Right renal pelvis (tissue), 4 donors: ENCODE data around the gene RASGRF2. TPM values are rescaled to one million over a fixed set of nuclear protein-coding genes. Genes with fewer than 3 reads are reported as not detected.

ENCODE experiments used
- DNase-seq, 4 donors: peaks; one replicate each; pipeline ENCODE4 v3.0.0-alpha.2; 2013; ENCODE audit warnings: low read depth in 4 of 4, low spot score in 3 of 4, missing footprints in 1 of 4
- polyA plus RNA-seq, 4 donors: library from polyadenylated mRNA; unstranded; fragments of 120-200 nt; gene quantifications; one replicate each; pipeline ENCODE4 v1.2.1, GENCODE V29; 2013; ENCODE audit not compliant: insufficient read length in 4 of 4

The RASGRF2 gene
- polyA plus RNA-seq, 4 donors, result 1.5 to 2.5 (median 2.2) TPM

DNA sequence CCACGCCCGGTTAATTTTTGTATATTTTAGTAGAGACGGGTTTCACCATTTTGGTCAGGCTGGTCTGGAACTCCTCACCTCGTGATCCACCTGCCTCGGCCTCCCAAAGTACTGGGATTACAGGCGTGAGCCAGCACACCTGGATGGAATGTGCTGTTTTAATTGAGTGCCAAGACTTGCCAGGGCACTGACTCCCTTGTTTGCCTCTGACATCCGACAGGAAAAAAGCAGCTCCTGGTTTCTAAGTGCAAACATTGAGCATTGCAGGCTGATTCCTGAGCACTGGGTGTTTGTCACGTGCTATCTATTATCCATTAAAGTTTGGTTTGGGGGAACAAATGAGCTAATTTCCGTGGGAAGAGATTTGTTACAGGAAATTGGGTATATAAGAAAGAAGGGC is 202.3 kb downstream of the RASGRF2 start:
- no peak for DNase-seq

DNA sequence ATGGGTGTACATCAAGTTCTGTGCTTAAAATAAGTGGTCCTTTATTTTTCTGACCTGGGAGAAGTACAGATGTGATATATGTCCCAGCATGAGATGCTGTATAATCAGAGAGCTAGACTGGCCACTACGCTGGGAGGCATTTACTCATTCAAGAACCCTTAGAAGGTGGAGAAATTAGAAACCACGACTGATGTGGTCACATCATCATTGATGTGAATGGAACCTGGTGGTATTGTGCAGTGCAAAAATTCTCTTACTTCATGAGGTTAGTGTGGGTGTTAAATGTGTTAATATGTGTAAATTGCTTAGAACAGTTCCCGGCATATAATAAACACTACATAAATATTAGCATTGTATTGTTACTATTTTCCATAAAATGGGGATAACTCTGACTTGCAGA is 203.5 kb downstream of the RASGRF2 start:
- no peak for DNase-seq

DNA sequence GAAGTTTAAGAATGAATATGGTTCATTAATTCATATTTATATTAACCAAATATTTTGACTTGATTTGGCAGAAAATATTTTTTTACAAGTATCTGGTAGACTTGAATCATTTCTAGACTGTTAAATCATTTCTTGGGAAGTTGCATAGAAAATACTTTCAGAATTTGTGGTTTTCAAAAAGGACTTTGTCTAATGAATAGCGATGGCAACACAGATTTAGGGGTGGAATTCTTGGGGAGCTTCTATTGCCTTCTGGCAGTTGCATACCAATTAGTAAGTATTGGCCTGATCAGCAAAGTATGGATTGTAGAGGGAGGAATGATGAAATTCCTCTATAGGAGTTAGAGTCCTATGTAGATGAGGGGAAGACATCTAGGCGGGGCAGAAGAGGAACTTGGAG is 204.3 kb downstream of the RASGRF2 start:
- DNase-seq, result no peak

DNA sequence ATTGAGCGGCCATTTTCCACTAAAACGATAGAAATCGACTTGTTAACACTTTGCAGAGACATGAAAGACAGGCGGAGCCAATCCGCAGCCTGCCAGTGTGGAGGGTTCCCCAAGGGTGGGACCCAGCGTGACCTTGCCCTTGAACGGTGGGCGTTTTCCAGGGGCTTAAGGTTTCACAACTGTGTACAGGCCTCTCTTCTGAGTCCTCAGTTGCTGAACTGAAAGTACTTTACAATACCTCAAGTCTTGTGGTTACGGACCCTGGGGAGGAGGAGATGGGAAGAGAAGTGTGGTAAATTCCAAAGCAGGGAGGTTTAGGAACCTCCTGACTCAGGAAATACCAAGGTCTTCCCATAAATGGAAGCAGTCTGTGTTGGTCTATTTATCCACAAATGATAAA is 204.8 kb downstream of the RASGRF2 start:
- no peak for DNase-seq

DNA sequence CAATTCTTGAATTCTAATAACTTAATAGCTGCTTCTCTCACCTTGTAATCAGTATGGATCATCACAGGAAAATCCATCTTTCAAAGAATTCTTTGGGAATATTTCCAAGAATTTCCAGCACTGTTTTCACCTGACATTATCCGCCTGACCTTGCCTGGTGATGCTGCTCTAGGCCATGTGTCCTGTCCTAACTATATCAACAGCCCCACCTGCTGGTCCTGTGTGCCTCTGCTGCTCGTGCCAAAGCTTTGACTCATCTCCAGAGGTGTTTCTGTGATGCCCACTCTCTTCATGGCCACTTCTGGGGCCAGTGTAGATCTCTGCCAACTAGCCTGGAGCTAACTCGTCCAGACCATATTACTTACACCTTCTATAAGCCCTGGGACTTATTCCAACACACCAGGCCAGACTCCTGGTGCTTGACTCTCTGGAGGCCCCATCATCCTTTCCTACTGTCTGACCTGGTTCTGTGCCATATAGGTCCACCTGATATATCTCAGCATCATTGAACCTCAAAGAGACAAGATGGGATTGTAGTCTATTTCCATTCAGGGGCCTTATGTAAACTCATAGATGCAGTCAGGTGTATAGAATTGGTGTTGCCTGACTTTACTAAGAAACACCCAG is 205.4 kb downstream of the RASGRF2 start:
- DNase-seq, result peak in 3 of 4 donors; percentile 30 to 53 (median 36)

DNA sequence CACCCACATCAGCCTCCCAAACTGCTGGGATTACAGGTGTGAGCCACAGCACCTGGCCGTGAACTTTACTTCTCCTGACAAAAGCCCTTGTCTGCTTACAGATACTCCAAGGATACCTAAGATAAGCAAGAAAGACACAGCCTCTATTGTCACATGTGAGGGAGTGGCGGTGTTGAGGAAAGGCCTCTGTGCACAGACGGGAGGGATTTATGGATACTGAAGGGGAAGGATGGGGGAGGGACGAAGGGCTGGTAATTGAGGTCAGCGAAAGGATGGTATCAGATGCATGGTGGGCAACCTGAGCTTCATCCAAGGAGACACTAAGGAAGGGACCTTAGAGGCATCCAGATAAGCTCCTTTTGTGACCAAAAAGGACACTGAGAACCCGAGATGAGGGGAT is 206.3 kb downstream of the RASGRF2 start:
- DNase-seq, result no peak

DNA sequence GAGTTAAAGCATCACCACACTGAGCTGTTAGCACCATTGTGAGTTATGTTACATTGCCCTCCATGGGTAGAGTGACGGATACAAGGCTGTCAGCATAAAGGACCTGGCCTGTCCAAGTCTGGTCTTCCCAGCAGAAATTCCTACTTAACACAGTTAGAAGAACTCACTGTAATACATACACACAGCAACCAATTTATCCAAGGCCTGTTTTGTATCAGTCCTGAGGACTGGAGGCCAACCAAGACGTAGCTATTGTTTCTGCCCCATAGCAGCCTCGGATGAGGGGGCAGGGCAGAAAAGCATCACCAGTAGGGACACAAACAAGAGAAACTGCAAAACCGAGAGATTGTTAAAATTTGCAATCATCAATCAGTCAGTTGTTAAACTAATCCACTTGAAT is 206.9 kb downstream of the RASGRF2 start:
- DNase-seq, result no peak

DNA sequence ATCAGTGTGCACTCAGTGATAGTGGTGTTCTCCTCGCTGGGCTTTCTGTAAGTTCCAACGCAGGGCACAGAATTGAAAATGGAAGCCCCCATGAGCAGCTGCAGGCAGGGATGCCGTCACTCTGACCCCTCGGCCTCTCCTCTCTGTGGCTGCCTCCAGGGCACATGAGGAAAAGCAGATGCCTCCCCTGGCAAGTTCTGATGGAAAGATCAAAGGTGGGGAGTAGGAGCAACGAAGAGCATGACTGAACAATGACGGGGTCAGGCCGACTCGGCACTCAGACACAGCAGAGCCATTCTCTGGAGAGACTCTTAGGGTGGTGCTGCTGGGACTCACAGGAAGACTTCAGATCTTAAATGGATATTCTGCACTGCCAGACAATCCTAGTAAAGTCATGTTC is 207.4 kb downstream of the RASGRF2 start:
- DNase-seq, result no peak

DNA sequence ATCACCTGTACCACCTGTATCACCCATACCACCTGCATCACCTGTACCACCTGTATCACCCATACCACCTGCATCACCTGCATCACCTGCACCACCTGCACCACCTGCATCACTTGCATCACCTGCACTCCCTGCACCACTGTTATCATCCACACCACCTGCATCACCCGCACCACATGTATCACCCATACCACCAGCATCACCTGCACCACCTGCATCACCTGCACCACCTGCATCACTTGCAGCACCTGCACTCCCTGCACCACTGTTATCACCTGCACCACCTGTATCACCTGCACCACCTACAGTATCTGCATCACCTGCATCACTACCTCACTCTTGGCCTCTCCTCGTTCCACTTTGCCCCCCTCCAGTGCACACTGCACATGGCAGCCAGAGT is 209.8 kb downstream of the RASGRF2 start:
- no peak for DNase-seq

DNA sequence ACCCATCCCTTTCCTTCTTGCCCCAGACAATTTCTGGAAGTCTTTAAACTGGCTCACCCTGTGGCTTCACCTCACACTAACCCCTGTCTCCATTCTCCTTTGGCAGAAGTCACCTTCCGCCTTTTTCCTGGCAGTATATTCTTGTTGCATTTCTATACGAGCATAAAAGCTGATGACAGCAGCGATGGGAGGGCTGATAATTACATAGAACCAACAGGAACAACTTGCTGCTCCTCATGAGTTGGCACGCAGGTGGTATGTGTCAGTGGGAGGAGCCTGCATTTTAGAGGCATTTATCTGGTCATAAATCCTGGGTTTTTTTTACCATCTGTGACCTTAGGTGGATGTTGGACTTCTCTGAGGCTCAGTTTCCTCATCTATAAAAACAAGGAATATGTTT is 211.6 kb downstream of the RASGRF2 start:
- no peak for DNase-seq

DNA sequence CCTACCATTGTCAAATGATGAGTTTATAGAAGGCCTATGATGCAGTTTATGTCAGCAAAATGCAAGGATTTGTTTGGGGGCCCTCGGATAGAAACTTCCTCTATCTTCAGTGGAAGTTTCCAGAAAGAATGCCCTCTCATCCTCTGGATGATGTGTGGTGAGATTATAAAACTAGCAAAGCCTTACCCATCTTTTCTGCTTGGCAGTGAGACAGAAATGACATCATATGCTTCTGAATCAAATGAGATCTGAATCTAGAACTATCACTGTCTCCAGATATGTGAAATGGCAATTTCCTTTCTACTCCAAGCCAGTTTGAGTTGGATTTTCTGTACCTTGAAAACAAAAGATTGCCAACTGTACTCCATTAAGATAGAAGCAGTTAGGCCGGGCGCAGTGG is 212.5 kb downstream of the RASGRF2 start:
- no peak for DNase-seq

DNA sequence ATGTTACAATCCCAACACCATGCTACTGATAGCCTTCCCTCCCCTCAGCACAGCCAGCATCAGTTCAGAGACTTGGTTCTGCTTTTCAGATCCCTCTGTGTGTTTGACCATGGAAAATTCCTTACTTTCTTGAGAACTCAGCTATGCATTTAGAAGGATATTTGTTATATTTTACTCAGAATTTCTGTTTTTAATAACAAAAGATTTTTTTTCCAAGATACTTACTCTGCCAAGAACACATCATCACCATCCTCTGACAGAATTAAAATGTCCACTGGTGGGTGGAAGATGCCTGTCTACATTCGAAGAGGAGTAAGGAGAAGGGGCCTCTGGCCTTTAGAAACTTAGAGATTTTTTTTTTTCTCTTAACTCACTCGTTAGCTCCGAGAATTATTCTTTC is 216.9 kb downstream of the RASGRF2 start:
- DNase-seq, result no peak

DNA sequence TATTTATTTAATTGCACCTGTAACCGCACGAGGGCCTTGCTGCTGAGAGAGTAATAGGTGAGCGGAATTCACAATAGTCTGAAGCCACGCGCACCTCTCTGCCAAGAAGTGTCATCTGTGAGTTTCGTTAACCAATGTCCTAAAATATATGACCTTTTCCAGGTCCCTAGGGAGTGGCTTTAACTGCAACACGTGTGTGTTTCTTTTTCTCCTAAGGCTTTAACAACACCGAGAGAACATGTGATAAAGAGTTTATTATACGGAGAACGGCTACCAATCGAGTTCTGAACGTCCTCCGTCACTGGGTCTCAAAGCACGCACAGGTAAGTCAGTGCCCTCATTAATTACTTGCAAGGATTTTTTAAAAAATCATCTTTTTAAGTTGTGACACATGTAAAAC is 219.8 kb downstream of the RASGRF2 start:
- DNase-seq, result no peak

DNA sequence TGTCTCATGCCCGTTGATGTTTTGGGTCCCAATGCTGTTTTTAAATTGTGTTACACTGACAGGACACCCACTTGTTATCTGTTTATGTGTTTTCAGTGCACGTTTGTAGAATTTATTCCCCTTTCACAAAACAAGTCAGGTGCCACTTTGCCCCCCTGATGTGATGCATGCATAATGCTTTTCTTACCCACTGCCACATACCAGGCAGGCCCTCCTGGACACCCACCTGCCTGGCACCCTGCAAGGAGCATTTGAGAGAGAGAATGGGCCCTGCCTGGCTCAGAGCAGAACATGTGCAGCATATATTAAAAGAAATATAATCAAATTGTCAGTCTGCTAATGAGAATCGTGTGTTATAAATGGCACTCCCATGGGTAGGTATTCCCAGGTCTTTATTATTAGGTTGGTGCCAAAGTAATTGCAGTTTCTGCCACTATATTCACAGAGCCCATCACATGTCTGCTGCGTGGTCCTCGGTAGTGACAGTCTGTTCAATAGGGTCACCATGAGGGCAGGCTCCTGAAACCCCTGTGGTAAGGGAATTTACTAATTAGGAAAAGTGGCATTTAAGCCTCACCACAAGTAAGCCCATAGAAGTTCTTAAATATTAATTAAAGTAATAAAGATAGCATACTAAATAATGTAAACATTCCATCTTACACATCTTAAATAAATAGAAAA is 220.8 kb downstream of the RASGRF2 start:
- no peak for DNase-seq

DNA sequence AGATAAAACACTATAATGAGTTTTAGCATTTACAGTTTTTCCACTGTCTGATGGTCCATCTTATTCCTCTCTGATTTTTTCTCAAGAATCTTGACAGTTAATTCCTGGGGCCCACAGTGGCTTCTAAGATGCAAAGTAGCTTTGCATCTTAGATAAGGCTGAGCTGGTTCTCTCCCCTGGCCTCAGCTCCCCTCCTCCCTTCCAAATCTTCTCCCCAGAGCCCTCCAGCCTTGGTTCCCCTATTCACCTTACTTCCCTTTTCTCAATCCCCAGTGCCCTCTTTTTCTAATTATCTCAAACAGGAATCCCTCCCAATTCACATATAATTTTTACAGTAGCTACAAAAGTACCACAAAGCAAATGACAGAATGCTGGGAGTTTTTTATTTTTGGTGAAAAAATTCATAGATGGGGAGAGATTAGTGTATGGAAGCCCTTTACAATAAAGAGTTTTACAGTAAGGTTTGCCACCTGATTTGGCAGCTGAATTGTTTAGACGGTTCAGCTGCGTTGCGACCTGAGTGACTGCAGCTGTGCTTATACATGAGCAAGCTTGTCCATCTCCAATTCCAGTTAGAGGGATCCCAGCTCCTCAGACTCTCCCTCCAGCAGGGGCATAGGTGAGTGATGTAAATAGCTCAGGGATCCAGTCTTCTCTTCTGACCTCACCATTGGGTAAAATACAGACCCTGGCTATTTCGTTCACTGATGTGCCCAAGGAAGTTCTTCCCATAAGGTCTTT is 221.6 kb downstream of the RASGRF2 start:
- DNase-seq, result no peak

DNA sequence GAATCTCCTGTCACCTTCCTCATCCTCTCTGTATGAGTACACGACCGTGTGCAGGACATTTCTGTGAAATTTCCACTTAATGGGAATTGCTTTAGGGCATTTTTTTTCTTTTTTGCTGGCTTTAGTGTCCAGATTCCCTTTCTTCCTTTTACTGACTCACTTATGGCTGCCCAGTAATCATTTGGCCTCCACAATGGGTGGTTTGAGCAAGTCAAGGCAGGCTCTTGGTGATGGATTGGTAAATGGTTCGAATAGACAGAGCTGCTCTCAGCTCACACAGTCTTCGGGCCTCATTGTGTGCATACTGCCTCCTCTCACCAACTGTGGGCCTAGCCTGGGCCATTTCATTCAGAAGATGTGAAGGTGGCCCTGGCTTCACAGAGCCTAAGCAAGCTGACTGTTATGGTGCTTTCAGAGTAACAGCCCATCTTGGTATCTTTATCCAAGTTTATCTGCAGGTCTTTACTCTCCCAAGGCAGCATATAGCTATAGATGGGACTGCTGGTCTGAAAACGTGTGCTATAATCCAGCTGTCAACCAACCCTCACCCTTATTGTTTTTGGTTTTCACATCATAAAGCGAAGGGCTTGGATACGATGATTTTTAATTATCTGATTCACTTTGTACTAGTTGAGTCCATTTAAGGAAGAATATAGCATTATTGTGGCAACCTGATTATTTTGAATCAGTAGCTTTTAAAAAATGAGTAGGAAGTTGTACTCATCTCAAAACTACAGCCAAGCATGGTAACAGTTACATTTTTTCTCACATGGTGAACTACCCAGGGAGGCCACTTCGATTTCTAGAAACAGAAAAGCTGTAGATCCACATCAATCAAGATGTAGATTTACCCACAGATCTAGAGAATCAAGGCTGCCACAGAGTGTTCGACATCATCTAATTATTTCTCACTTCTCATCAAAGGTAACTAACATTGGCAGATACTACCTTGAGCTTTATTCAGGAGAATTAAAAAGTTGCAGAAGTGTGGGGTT is 222.5 kb downstream of the RASGRF2 start:
- DNase-seq, result no peak

DNA sequence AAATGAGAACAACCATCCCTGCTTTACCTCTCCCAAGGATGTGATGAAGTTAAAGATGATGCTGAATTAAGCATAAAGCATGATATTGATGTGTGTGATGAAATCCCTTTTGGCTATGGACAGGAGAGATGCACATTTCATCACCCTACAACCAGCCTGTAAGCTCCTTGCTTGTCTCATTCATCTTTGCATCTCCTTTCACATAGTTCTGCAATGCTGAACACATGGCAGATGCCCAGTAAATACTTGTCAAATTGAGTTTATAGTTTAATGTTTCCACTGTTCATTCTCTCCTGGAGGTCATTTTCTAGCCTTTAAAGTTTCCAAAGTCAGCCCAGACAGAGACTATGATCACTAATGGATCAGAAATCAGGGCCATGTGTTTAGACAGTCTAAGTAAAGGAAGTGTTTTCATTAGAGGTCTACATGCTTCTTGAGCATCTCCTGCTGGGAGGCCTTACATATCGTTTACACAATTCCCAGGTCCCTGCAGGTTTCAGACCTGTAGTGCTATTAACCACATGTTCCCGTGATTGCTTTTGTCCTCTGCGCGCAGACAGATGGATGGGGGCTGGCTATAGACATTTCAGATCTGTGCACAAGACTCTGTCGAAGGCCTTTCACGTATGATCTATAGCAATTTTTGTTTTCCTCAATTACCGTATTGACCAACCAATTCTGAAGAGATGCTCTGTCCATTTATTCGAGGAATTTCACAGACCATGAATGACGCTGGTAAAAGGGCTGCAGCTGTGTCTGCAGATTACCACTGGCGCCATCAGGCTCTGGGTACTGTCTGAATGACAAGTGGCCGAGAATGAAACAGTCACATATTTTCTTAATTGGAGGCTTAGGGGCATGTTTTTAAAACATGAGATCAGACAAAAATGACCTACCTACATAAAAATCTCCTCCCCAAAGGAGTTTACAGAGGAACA is 223.9 kb downstream of the RASGRF2 start:
- no peak for DNase-seq

DNA sequence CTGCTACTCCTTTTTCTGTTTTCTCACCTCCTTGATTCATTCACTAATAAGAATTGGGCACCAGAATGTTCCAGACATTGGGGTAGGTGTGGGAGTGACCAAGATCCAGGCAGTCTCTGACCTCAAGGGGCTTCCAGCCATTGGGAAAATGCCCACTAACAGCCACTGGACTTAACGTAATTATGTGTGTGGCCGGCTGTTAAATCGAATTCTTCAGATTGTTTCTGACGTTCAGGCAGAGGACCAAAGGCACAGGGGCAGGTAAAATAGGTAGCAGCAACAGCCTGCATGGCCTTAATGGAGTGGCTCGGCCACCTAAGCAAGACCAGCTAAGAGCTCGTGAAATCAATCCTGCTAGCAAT is 224.6 kb downstream of the RASGRF2 start:
- no peak for DNase-seq

DNA sequence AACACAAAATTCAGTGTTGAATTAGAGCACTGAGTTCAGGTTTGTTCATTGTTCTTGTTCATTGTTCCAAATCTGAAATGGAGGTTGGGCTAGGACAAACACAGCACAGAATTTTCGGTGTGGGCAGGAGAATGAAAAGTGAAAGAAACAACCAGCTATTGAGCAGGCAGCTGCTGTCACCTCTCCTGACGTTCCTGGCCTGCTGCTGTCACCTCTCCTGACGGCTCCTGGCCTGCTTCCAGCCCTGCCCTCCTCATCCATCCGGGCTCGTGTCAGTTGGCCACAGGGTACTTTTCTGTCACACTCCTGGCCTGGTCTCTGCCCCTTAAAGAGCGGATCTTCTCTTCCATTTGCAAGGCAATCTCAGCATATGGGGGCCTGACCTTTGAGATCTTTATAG is 227.7 kb downstream of the RASGRF2 start:
- DNase-seq, result no peak

DNA sequence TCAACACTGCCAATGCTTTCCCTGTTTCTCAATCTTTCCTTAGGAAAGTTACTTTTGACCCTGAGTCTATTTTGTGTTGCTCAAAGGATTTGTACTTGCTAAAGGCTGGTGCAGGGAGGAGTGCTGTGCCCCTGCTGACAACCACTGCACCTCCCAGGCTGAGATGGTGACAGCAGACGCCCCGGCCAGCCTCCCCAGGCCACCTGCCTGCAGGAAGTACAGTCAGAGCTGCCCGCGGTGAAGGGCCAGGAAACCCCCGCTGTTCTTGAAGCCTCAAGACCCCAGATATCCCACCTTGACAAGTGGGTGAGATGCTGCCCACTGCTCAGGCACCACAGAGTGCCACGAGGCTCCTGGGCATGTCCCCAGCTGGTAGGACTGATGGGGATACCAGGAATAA is 228.8 kb downstream of the RASGRF2 start:
- DNase-seq, result no peak
